IPS-11a (cell line): ENCODE results near the gene GJC2.

Experiments
- H3K4me3 ChIP-seq: one replicate; pipeline ENCODE4 v1.5.1; 2013; ENCODE audit warnings: low read depth, low read length, control low read depth

Gene GJC2

DNA sequence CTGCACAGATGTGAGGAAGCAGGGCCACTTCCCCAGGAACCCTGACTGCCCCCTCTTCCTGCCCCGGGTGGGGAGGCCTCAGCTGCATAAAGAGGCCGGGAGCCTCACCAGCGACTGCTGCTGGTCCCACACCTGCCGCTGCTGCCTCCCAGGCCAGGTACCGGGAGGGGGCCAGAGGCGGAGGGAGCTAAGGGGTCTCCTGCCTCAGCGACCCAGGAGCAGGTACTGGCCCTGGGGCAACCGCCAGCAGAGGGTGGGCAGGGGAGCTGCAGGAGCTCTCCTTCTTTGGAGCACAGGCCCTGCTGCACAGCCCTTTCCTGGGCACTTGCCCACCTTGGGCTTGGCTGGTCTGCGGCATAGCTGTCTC, 6.8 kb downstream of the GJC2 start:
- no peak overlapping the region for H3K4me3 ChIP-seq

DNA sequence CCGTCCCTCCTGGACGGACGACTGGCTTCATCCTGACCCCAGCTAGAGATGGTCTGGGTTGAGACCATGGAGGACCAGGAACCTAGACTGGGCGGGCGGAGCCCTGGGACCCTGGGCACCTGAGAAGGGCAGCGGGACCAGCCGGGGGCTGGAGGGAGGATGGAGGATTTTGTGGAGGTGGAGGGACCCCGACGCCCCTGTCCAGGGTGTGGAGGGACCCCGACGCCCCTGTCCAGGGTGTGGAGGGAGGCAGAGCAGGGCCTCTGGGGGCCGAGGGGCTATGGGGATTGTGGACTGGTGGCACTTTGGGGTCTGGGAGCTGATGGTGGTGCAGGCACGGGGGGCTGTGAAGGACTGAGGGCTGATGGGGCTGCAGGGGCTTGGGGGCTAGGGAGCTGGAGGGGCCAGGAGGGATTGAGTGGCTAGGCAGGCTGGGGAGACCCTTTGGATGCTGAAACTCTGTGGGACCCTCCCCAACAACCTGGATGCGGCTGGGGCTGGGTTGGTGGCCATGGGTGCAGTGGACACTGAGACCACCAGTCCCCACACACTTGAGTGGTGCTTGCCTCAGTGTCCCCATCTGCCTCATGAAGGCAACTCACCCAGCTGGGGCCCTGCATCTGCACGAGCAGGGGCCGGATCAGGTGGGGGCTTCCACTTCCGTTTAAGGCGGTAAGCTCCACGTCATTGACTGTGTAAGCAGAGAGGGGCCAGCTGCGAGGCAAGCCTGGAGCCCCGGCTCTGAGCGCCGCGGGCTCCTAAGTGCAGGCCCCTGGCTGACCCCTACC, 7.4 kb downstream of the GJC2 start:
- H3K4me3 ChIP-seq, result no peak overlapping the region

DNA sequence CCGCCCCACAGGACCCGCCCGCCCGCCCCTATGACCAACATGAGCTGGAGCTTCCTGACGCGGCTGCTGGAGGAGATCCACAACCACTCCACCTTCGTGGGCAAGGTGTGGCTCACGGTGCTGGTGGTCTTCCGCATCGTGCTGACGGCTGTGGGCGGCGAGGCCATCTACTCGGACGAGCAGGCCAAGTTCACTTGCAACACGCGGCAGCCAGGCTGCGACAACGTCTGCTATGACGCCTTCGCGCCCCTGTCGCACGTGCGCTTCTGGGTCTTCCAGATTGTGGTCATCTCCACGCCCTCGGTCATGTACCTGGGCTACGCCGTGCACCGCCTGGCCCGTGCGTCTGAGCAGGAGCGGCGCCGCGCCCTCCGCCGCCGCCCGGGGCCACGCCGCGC, 8.0 kb downstream of the GJC2 start:
- H3K4me3 ChIP-seq, result no peak overlapping the region

DNA sequence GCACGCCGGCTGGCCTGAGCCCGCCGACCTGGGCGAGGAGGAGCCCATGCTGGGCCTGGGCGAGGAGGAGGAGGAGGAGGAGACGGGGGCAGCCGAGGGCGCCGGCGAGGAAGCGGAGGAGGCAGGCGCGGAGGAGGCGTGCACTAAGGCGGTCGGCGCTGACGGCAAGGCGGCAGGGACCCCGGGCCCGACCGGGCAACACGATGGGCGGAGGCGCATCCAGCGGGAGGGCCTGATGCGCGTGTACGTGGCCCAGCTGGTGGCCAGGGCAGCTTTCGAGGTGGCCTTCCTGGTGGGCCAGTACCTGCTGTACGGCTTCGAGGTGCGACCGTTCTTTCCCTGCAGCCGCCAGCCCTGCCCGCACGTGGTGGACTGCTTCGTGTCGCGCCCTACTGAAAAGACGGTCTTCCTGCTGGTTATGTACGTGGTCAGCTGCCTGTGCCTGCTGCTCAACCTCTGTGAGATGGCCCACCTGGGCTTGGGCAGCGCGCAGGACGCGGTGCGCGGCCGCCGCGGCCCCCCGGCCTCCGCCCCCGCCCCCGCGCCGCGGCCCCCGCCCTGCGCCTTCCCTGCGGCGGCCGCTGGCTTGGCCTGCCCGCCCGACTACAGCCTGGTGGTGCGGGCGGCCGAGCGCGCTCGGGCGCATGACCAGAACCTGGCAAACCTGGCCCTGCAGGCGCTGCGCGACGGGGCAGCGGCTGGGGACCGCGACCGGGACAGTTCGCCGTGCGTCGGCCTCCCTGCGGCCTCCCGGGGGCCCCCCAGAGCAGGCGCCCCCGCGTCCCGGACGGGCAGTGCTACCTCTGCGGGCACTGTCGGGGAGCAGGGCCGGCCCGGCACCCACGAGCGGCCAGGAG, 8.6 kb downstream of the GJC2 start:
- no peak overlapping the region for H3K4me3 ChIP-seq

DNA sequence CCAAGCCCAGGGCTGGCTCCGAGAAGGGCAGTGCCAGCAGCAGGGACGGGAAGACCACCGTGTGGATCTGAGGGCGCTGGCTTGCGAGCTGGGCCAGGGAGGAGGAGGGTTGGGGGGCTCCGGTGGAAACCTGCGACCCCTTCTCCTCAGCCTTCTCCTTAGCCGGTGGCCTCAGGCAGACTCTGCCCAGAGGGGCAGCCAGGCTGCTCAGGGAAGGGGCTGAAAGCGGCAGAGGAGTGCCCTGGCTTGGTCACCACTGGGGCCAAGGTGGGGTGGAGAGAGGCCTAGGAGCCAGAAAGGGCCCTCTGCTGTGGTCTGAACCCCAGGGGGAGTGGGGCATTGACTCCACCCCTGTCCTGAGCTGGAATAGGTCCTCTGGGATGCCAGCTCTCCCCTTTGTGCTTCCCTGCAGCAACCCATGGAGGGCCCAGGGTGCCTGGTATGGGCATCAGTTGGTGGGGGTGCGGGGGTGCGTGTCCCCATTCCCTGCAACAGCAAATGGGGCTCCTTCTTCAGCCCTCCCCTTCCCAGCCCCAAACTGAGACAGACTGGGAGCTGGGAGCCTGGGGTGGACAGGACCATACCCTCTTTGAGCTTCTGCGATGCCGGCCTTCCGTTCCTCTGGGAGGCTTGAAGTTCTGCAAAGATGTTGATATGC, 9.4 kb downstream of the GJC2 start:
- H3K4me3 ChIP-seq, result no peak overlapping the region

DNA sequence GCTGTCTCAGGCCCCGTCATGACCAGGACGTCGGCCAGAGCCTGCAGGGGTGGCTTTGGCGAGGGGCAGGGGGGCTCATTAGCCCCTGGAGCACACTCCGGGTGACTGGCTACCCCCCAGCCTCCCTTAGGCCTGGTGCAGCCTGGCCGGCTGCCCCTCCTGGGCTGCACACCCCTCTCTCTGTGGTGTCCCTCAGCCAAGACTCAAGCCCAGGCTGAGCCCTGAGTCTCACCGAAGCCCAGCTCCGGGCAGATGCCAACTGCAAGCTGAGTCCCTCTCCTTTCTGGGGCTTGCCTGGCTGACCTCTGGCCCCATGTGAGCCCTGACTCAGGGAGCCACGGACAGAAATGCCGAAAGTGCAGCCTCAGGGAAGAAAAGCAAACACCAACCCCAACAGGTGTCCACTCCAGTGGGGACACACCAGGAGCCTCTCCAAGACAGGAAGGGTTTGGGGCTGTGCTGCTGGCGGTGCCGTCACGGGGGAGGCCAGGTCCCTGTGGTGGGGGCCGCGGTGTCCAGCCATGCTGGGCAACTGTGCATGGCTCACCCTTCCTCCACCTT, 10.6 kb downstream of the GJC2 start:
- H3K4me3 ChIP-seq, result no peak overlapping the region

DNA sequence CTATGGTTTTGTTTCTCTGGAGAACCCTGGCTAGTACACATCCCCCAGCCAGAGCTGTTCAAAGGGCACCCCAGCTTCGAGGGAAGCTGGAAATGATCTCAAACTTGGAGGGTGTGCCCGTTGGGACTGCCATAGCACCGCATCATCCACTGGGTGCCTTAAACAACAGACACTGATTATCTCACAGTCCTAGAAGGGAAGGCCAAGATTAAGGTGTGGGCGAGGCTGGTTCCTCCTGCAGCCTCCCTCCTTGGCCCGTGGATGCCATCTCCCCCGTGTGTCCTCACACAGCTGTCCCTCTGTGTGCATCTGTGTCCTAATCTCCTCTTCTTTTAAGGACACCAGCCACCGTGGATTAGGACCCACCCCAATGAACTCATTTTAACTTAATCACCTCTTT, 11.6 kb downstream of the GJC2 start:
- no peak overlapping the region for H3K4me3 ChIP-seq

DNA sequence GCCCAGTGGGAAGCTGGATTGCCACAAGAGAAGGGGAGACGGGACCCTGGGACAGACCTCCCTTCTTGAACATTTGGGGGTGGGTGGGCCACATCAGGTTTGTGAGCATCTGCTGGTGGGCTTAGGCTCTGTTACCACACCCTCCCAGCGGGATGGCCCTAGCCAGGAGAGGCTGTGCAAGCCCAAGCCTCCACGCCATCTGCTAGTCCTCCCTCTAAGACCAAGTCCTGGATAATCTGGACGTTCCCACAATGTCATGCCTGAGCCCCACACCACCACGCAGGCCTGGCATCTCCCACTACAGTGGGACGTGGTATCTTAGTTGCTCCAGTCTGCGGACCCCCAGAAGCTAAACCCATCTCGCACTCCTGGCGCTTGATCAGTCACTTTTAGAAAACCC, 12.1 kb downstream of the GJC2 start:
- no peak overlapping the region for H3K4me3 ChIP-seq

DNA sequence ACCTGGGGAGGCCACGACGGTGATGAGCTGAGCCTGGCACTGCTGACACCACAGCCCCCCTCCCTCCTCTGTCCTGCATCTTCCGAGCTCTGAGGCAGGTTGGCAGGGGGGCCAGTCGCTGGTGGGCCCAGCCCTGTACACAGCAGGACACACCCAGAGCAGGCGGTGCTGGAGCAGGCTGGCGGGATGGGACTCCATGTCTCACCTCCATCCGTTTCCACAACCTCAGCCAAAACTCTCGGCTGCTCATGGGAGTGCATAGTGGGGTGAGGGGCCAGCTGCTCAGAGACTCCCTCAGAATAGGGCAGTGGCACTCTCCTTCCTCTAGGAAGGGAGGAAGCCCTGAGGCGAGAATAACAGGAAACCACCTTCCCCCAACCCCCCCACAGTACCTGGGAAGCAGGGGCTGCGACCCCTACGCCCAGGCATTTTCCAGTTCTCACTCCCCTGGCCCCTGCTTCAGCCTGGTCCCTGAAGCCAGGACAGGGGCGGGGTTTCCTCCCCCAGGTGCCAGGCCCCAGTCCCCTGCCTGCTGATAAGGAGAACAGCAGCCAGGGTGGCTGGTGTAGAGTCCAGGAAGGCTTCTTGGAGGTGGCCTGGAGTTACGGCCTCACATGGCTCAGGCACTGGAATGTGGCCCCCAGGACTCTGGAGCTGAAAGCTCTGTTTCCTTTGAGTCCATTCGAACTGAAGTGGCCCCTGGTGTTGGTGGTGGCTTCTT, 12.7 kb downstream of the GJC2 start:
- no peak overlapping the region for H3K4me3 ChIP-seq

DNA sequence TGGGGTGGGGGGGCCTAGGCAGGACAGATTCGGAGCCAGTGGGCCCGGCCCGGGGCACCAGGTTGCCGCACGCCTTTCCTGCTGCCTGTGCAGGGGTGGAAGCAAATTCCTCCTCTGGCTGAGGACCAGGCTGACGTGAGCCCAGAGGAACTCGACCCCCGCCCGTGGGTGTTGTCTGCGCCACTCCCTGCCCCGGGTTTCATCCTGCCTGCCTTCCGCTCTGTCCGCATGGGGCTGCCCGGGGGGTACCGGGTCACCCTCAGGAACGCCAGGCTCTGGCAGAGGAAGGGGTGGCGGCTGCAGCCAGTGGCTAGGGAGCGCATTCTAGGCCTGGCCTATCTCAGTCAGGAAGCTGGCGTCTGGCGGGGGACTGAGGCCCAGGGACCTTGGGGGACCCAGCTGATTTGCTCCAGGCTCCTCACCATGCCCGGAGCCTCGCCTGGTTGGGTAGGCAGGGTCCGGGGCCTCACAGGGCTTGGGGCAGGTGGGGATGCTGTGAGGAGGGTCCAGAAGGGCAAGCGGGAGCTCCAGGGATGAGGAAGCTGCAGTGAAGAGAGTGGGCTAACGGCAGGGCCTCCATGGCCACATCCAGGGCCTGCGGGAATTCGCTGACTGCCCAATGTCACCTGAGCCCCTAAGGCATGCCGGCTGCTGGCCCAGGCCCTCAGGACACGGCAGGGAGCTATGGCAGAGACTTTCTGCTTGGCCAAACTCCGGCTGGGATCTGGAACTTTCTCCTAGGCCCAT, 13.4 kb downstream of the GJC2 start:
- no peak overlapping the region for H3K4me3 ChIP-seq

DNA sequence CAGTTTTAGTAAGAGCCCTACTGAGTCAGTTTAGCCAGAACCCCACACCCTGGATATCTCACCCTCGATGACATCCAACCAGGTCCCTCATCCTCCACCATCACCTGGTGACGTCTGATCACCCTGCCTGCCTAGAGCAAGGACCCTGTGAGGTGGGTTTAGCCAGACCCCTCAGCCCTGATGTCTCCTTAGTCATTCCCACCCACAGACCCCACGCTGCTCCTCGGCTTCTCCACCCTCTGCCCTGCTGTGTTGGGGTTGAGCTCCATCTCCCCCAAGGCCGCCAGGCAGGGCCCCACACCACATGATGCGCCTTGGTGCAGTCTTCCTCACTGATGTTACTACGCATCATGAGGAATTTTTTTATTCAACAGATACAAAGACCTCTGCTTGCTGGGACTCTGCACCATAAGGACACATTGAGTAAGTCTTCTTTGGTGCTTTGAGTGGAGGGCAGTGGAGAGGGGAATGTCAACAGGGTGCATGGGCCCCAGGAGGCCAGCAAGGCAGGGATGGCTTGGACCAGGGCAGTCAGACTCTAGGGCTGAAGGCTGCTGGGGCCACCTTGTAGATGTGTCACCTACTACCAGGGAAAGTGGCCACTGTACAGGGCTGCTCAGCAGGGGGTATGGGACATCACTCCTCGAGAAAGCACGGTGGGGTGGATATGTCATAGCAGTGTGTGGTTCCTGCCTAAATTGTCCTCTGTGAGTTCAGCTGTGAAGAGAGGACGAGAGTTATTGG, 14.2 kb downstream of the GJC2 start:
- no peak overlapping the region for H3K4me3 ChIP-seq

DNA sequence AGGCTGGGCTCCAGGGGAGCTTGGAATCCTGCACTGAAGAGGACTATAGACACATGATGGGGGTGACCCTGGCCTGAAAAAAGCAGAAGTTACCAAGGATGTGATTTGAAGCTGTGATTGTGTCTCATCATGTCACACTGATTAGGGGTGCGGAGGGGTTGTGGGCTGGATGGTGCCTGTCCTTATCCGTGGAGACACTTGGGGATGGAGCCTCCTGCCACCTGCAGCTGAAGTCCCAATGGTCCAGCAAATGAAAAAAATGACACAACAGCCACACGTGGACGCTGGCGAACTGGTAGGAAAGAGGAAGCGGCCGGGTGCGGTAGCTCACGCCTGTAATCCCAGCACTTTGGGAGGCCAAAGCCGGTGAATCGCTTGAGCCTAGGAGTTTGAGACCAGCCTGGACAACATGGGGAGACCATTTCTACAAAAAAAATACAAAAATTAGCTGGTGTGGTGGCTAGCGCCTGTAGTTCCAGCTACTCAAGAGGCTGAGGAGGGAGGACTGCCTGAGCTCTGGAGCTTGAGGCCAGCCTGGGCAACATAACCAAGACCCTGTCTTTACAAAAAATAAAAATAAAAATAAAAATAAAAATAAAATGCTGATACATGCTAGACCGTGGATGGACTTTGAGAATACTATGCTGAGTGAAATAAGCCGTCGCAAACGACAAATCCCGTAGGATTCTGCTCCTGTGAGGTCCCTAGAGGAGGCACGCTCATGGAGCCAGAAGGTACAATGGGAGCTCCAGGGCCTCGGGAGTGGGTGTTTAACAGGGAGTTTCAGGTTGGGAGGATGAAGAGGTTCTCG, 15.0 kb downstream of the GJC2 start:
- peak overlapping the region; percentile 63 for H3K4me3 ChIP-seq

DNA sequence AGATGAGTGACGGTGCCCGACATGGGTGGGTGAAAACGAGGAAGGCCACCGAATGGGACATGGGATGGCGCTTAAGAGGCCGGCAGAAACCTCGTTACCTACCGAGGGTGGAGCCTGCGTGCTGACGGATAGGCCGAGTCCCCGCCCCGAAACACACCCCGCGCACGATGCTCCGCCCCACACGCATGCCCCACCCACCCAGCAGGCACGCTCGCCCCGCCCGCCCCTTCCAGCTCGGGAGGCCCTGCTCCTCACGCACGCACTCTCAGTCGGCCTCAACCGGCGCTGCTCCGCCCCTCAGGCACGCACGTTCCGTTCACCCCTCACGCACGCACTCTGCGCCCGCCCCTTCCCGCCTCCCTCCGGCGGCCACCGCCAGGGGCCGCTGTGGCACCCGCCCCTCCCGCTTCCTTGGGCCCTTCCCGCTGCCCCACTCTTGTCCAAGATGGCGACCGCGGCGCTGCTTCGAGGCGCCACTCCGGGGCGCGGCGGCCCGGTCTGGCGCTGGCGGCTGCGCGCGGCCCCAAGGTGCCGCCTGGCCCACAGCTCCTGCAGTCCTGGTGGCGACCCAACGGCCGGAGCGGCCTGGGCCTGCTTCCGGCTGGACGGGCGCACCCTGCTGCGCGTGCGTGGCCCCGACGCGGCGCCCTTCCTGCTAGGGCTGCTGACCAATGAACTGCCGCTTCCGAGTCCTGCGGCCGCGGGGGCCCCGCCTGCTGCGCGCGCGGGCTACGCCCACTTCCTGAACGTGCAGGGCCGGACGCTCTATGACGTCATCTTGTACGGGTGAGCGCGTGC, 15.8 kb downstream of the GJC2 start, which contains the start of gene IBA57:
Gene IBA57, plus strand, starts transcription at position 433 of the 798 bp plus-strand sequence. Its CDS starts 13 bp downstream, at position 446.
- H3K4me3 ChIP-seq, result peak within 1 kb of the TSS; percentile 66

DNA sequence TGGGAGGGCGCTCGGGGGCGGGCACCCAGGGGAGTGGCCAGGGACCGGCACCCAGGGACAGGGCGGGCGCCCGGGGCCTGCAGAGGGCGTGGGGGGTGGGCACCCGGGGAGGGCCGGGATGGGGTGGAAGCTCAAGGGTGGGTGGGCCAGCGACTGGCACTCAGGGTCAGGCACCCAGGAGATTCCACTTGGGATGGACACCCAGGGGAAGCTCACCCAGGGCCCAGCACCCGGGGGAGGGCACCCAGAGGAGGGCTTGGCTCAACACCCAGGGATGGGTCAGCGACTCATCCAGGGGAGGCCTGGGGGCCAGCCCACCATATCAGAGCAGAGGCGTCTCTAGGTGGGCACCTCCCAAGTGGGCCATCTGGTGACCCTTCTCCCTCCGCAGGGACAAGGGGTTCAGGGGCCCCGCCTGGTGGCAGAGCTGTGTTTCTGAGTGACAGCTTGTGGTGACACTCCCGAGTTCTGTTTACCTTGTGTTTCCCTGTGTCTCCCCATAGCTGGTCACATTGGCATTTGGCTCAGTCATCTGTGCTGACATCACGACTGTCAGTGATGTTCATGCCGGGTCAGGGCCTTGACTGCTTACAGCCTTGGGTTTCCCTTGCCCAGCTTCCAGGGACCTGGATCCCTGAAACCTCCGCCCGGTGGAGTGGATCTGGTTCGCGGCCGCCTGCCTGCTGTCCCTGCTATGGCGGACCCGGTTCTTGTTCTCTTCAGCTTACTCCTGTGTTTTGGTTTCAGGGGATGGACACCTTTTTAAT, 16.6 kb downstream of the GJC2 start:
- H3K4me3 ChIP-seq, result peak overlapping the region; percentile 66

DNA sequence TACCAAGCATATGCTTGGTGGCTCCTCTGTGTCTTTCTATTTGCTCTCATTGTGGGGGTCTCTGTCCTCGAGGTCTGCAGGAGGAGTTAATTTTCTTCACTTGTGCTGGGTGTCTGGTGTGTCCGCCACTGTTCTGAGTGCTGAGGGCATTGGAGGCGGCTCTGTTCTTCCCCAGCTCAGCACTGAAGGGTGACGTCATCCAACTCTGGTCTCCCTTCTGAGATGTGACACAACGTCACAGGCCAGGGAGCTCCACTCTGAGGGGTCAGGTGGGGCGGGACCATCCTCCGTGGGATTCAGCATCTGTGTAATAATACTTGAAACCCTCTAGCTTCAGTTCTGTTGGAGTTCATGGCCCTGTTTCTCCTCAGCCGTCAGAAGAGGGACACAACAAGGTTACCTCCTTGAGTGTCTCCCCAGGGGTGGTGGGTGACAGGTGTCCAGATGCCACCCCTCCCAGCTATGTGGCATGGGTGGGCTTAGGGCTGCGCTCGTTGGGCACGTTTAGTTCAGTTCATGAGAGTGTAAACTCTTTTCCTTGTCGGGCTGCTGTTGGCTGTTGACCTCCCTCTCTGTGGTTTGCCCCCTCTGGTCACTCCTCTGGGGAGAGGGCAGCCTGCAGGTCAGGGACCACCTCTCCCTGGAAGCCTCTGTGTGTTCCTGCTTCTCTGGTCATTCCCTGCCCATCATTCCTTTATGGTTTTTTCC, 19.0 kb downstream of the GJC2 start:
- H3K4me3 ChIP-seq, result no peak overlapping the region

DNA sequence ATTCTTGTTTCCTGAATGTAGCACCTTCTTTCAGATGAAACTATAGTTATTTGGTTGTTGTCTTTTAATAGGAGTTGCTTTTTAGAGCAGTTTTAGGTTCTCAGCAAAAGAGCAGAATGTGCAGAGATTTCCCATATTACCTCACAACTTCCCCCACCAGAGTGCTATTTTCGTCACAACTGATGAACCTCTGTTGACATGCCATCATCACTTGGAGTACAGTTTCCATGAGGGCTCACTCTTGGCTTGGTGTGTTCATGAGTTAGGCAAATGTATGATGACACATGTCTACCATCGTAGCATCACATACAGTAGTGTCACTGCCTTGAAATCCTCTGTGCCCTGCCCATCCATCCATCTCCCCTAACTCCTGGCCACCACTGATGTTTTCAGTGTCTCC, 19.6 kb downstream of the GJC2 start:
- no peak overlapping the region for H3K4me3 ChIP-seq
